Nephron progenitor cell (in vitro differentiated cells): ENCODE measurements around the gene CDK11B.

Experiments used
- DNase-seq: peaks from one replicate; pipeline ENCODE4 v3.0.0; 2021
- H3K27ac Mint-ChIP-seq: 2 replicates; pipeline ENCODE4 v1.8.0; 2021; ENCODE audit warnings: mild to moderate bottlenecking, moderate library complexity, mixed read lengths
- H3K27me3 Mint-ChIP-seq: 2 replicates; pipeline ENCODE4 v1.8.0; 2021; ENCODE audit warnings: mild to moderate bottlenecking, low read depth, mixed read lengths; ENCODE audit not compliant: poor library complexity
- H3K36me3 Mint-ChIP-seq: 2 replicates; pipeline ENCODE4 v1.8.0; 2021; ENCODE audit warnings: low read depth, mixed read lengths
- H3K4me1 Mint-ChIP-seq: 2 replicates; pipeline ENCODE4 v1.8.0; 2021; ENCODE audit warnings: mixed read lengths
- H3K4me3 Mint-ChIP-seq: 2 replicates; pipeline ENCODE4 v1.8.0; 2021; ENCODE audit warnings: mild to moderate bottlenecking, moderate library complexity, mixed read lengths
- H3K9me3 Mint-ChIP-seq: 2 replicates; pipeline ENCODE4 v1.8.0; 2021; ENCODE audit warnings: mild to moderate bottlenecking, moderate library complexity, mixed read lengths
- CTCF ChIP-seq: fragments of 200-600 bp; sonication (generic); IDR thresholded peaks from 2 replicates; pipeline ENCODE4 v1.5.0; 2021; ENCODE audit warnings: antibody characterized with exemption

The CDK11B gene

DNA sequence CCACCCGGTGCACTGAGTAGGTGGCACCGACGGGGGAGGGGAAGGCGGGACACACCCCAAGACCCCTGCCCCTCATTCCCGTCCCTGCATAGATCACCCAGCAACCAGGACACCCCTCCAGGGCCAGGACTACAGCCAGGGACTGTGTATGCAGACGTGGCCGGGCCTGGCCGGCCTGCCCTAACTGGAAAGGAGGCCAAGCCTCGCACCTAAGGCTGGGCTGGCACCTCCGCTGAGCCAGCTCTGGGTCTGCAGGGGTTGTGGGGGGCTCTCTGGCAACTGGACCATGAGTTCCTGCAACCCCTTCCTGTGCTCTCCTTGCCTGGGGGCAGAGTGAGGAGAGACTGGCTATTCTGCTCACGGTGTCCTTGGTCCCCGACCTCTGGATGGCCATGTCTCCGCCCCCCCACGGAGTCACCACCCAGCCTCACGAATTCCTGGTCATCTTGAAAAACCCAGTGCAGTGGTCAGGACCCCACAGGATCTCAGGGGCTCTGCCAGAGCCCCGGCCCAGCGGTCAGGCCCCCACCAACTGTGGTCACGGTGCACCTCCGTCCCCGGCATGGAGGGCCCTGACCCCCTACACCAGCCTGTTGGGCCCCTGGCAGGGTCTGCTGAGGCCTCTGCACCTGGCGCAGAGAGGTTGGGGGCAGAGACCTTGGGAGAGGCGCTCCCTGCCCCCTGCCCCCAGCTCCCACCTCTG is 57.8 kb downstream of the CDK11B start:
- no peak for TF ChIP-seq CTCF
- H3K4me3 Mint-ChIP-seq: peak overlapping the region; percentile 73
- no peak overlapping the region for H3K27ac Mint-ChIP-seq
- peaks cover 5% of the 10 kb centered on the region for H3K4me1 Mint-ChIP-seq
- H3K9me3 Mint-ChIP-seq: no peaks in the 10 kb centered on the region
- peaks cover 49% of the 10 kb centered on the region for H3K27me3 Mint-ChIP-seq
- no peak for DNase-seq
- no peaks in the 10 kb centered on the region for H3K36me3 Mint-ChIP-seq

DNA sequence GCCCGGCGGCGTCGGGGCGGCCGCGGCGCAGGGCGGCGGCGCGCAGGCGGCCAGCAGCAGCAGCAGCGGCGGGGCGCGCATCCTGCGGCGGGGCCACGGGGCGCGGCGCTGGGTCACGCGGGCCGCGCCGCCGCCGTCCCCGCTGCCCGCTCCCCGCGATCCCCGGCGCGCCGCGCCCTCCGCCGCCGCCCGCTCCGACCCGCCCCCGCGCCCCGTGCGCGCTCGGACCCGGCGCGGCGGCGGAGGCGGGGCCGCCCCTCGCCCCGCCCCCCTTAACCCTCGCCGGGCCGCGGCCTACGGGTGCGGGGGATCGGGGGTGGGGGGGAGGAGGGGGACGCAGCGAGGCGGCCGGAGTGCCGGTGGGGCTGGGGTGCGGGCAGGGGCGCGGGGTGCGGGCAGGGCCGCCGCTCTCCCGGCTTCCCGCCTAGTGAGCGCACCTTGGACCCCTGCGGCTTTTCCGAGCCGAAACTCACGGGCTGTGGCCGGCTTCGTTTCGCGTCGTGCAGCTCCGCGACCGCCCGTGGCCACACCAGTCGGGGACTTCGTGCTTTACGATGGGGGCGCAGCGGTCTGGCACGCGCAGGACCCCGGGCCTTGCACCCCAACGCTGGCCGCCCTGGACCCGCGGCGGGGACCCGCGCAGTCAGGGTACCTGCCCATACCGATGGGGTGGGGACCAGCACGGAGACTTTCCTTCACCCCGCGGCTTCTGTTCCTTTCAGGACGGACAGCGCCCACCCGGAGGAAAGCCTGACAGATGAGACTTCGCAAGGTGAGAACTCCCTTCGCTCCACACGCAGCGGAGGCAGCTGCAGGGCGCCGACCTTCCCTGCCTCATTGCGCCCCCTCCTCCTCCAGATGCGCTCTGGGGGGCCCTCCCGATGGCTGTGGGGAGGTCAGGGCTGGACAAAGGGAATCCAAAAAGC is 58.6 kb downstream of the CDK11B start, which contains the start of gene FNDC10:
TSS of gene FNDC10 (minus strand) at position 201 of the 926 bp plus-strand sequence. CDS start at position 81, 120 bp downstream.
- H3K27me3 Mint-ChIP-seq: peaks cover 49% of the 10 kb centered on the region
- H3K4me3 Mint-ChIP-seq: peak within 1 kb of the TSS; percentile 76
- no peaks in the 10 kb centered on the region for H3K36me3 Mint-ChIP-seq
- H3K9me3 Mint-ChIP-seq: no peaks in the 10 kb centered on the region
- H3K4me1 Mint-ChIP-seq: peaks cover 5% of the 10 kb centered on the region
- peak; percentile 50 for DNase-seq
- no peak within 1 kb of the TSS for H3K27ac Mint-ChIP-seq
- TF ChIP-seq CTCF: no peak

DNA sequence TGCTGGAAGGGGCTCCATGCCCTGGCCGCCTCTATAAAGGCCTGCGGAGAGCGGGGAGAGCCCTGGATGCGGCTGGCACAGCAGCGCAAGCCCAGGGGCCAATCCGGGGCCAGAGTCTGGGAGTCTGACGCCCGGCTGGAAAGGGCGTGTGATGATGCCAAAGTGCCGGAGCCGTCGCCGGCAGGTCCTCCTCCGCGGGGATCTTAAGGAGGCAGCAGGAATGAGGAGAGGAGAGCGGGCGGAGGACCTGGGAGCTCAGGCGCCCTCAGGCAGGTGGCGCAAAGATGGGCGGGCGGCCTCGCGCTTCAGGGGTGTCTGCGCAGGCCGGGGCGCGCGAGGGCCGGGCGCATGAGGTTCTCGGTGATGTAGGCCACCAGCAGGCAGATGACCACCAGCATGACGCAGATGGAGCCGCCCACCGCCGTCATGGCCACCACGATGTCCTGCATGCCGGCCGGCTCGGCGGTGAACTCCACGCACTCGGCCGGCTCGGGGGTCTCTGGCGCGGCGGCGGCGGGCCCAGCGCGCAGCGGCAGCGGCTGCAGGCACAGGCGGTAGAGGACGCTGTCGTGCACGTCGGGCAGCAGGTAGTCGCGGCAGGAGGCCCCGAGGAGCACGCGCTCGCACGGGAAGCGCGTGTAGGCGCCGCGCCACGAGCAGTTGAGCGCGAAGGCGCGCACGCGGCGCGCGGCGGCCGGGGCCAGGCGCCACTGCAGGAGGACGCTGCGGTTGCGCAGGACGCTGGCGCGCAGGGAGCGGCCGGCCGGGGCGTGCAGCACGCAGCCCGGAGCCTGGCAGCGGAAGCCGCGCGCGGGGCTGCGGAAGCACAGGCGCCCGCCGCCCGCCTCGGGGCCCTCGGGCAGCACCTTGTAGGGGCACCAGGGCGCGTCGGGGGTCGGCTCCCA is 59.5 kb downstream of the CDK11B start:
- H3K9me3 Mint-ChIP-seq: no peaks in the 10 kb centered on the region
- no peaks in the 10 kb centered on the region for H3K36me3 Mint-ChIP-seq
- no peak overlapping the region for H3K27ac Mint-ChIP-seq
- H3K27me3 Mint-ChIP-seq: peaks cover 42% of the 10 kb centered on the region
- peaks cover 5% of the 10 kb centered on the region for H3K4me1 Mint-ChIP-seq
- TF ChIP-seq CTCF: peak; percentile 7
- DNase-seq: peak; percentile 58
- peak overlapping the region; percentile 76 for H3K4me3 Mint-ChIP-seq

DNA sequence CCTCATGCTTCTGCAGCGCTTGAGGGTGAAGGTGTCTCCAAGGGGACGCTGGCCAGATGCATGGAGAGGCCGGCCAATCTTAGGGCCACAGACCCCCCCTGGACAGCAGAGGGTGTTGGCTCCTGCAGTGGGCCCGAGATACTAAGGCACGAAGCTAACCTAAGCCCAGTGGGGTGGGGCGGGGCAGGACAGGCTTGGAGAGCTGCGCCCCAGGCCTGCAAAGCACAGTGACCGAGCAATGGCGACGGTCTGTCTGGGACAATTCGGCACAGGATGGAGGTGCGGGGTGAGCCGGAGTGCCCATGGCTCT is 60.1 kb downstream of the CDK11B start:
- DNase-seq: no peak
- Mint-ChIP-seq H3K4me3 (peak overlapping the region; percentile 76), H3K9me3 (no peaks in the 10 kb centered on the region), H3K36me3 (no peaks in the 10 kb centered on the region), H3K4me1 (peaks cover 5% of the 10 kb centered on the region), H3K27ac (no peak overlapping the region), H3K27me3 (peaks cover 36% of the 10 kb centered on the region)
- no peak for TF ChIP-seq CTCF

DNA sequence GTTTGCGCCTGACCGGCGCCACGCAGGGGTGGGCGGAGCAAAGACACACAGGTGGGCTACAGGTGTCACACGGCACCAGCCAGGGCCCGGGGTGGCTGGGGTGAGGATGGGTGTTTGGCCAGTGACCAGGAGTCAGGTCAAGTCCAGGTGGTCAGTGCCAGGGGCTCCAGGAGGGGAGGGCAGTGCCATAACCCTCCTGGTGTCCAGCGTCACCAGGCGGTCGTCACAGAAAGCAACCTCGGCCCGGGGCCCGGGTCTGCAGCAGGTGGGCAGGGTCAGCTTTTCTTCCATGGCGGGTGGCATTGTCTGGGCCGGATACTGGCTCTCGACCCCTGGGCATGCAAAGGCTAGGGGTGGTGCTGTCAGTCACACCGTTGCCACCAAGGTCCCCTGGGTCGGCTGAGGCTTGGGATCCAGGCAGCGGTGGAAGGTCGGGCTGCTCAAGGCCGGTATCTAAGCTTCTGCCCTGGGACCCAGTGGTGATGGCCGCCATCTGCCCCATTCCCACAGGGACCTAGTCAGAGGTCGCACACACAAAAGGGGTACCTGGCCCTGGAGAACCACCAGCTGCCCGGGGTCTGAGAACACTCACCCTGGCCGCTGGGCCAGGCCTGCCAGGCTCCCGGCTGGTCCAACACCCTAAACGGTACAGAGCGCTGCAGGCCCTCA is 60.6 kb downstream of the CDK11B start:
- Mint-ChIP-seq H3K27me3 (peaks cover 31% of the 10 kb centered on the region), H3K27ac (no peak overlapping the region), H3K9me3 (no peaks in the 10 kb centered on the region), H3K36me3 (no peaks in the 10 kb centered on the region), H3K4me3 (peak overlapping the region; percentile 76), H3K4me1 (peaks cover 5% of the 10 kb centered on the region)
- no peak for DNase-seq
- TF ChIP-seq CTCF: no peak
